Hematopoietic multipotent progenitor cell treated with erythropoietin and hydrocortisone succinate and interleukin-3 and kit ligand, for 8 days (in vitro differentiated cells): ENCODE data around the gene CRYBG1.

Source experiments
- DNase-seq: peaks from one replicate; pipeline ENCODE4 v3.0.0-alpha.2; 2015

Gene CRYBG1

DNA sequence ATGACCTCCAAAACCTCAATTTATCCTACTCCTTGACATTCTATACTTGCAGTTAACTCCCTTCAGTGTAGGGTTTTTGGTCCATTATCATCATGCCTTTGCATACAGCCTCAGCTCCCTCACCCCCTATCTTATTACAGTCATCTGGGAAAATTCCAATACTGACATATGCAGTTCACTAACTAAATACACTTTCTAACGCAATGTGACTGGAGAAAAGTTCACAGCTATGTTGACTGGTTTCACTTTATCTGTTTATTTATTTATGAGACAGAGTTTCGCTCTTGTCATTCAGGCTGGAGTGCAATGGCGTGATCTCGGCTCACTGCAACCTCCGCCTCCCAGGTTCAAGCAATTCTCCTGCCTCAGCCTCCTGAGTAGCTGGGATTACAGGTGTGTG is 64.9 kb downstream of the CRYBG1 start:
- DNase-seq: no peak

DNA sequence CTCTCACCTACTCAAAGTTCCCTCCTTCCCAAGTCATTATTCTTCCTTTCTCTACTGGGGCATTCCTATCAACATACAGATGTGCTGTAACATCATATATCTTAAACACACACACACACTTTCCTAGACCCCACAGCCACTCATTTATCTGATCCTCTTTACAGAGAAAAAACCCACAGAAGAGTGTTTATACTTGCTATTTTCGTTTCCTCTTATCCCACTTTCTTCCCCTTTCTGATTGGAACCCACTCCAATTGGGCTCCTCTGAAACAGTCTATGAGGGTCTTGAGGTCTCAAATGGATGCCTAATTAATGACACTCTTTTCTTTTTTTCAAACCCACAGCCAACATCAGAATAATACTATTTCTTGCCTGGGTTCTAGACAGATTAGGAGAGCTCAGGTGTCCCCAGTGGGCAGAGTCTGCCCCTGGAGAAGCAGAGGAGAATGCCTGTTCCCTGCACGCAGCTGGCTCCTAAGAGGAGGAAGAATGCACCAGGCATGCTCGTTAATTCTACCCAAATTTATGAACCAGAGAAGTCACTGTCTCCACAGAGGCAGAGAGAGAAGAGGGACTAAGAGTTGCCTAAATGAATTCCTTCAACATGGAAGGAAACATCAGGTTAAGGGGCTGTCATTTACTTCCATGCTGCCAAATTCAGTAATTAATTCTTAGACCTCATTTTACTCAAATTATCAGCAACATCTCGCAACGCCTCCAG is 65.9 kb downstream of the CRYBG1 start:
- no peak for DNase-seq

DNA sequence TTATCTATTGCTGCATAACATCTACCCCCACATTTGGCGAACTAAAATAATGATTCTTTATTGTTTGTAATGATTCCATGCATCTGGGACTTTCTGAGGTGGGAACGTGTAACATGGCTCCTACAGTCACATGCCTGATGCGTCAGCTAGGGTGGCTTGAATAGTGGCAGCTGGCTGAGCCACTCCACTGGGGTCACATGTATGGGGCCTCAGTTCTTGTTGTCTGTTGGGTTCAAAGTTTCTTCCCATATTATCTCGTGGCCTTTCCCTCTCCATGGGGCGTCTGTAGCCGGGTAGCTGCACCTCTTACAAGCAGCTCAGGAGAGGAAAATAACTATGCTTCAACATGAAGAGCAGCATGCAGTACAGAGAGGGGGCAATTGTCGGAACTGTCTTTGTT is 69.9 kb downstream of the CRYBG1 start:
- DNase-seq: no peak

DNA sequence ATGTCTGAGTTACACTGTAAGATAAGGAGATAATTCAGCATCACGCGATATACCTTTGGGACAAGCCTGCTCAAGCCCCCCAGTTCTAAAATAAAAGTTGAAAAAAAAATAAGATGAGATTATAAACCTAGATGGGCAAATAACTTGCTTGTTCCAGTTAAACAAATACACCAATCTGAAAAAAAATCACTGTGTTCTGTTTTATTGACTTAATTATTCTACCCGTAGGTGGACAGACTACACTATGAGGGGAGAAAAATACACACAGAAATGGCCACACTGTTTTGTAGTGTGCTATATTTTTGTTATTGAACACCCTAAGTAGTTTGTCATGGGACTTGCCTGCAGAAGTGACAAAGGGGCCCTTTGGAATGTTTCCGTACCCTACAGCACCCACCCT is 70.9 kb downstream of the CRYBG1 start:
- DNase-seq: no peak

DNA sequence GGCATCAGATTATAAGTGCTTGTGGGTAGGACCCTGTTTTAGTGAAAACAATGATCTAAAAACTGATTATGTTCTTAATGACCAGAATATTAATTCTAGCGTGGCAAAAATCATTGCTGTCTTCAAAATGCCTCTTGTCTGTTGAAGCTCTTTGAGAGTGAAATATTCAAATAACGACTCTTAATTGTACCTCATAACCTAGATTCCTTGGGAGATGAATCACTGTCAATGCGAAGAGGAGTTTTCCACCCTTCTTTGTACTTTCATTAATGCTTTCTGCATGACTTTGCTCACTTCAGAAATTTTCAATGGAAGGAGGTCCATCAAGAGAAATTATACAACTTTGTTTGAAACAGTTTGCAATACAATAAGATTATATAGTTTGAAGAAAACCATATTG is 71.5 kb downstream of the CRYBG1 start:
- DNase-seq: no peak

DNA sequence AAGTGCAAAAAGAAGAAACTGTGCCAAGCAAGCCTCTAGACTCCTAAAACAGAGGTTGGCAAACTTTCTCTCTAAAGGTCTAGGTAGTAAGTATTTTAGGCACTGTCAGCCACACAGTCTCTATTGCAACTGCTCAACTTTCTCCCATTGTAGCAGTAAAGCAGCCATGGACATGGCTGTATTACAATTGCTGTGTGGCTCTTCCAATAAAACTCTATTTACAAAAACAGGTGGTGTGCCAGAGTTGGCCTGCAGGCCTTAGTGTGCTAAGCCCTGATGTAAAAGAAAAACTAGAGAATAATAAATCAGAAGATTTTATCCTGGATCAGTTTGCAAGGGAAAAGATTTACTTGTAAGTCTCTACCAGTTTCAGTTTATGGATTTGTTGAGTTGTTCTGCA is 74.0 kb downstream of the CRYBG1 start:
- DNase-seq: no peak

DNA sequence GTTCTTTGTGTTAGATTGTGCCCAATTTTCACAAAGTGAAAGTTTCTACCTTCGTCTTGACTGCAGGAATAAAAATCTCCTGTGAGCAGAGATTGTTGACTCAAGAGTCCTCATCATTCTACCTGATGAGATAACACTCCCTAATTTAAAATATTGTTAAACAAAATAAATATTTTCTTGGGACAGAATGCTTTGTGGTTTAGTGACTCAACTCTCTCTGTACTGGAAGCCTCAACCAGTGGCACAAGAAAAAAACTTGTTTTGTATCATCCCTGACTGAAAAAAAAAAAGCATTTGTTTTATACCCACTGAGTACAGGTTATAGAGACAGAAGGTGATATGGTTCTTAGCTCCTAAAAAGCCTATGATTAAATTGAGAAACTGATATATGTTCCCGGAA is 78.9 kb downstream of the CRYBG1 start:
- no peak for DNase-seq

DNA sequence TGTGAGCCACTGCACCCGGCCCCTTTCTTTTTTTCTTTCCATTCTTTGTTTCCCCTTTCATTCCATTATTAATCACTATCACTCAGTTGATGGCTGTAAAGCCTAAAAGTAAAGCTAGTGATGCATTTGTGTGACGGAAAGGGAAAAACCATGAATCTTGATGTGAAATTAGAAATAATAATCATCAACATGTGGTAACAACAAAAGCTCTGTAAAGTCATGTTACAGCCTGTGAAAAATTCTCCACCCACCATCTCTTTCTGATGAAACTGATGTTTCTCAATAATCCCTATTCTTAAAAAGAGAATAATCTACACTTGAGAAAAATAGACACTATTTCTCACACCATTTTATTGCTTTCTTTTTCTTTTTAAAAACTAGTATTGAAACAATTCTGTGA is 80.0 kb downstream of the CRYBG1 start:
- no peak for DNase-seq

DNA sequence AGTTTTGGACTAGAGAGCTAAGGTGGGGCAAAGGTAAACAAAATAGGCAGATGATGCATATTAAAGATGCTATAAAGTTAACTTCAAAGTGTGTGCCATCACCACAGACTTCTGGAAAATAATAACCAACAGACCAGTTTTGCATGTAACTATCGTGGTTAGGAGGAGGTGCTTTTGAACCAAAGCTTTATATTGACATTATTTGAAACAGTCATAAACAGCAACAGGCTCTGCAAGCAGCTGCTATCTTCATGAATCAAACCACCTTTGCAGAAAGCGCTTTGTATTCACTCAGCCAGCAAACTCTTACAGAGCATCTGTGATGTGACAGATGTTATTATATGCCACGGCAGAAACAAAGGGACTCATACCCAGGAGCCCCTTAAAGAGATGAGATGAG is 81.9 kb downstream of the CRYBG1 start:
- DNase-seq: no peak

DNA sequence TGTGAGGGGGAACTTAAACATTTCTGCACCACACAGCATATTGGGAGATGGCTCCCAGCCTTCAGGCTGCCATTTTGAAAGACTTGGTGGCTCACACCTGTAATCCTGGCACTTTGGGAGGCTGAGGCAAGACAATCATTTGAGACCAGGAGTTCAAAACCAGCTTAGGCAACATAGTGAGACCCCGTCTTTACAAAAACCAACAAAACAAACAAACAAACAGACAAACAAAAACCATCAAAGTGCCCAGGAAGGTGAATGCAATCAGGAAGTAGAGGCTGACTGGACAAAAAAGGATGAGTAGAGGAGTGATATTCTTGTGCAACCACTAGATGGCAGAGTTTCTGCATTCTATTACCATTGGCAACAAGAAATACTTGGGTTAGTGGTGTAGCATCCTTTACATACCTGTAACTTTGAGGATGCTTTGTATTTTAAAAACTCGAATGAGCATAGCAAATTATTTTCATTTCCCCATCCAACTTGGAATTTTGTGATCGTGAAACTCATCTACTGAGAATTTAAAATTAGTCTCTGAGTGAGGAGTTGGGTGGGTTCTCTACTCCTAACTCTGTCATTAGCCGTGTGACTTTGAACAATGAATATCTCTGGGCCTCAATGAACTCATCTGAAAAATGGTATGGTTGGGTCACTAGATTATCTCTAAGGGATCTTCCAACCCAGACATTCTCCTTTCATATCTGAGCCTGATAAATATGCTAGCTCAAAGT is 84.4 kb downstream of the CRYBG1 start:
- peak; percentile 76 for DNase-seq

DNA sequence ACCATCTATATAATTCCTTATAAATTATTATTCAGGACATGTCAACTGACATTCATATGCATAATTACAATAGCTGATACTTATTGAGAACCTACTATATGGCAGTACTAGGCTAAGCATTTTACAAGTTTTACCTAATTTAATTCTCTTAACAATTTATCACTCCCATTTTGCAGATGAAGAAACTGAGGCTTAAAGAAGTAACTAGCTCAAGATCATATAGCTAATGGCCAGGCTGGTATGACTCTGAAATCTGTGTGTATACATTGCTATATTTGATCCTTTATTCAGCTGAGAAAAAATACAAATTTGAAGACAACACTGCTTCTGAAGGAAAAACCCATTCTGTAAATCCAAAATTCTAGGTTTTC is 85.0 kb downstream of the CRYBG1 start:
- DNase-seq: no peak

DNA sequence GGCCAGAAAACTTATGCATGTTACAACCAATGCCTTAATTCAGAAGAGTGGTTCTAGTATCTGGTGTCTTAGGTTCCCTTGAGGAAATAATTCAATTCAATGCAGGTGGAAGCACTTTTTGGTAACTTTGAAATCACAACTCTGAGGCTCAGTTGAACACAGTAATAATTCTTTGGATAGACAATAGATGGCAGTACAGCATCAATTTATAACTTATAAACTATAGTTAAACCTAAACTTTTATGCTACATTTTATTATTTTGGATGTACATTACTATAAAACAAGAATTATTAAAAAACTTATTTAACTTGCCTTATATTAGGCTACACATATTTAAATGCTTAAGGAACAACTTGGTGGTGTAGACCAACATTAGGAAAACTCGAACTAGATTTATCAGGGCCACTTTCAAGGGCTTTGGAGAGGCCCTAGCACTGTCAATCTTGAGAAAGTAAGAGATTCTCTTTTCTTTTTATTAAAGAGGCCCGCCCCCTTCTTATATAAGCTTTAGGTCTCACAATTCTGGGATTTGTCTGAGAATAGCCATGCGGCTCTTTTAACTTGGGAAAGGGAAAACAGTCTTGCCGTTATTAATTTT is 85.9 kb downstream of the CRYBG1 start:
- DNase-seq: peak; percentile 40

DNA sequence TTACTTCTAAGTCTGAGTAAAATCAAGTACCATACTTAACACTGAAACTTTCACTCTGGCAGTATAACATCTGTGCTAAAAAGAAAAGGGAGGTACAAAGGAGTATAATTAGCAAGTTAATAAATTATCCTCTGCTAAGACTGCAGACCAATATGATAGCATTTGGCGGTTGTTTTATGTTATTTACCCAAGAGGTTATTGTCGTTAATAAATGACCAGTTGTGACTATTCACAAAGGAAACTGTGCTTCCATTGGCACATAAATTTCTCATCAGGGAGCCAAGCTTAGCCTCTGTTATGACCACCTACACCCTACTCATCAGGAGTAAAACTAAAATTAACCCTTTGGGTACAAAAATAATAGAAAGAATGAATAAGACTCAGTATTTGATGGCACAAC is 86.5 kb downstream of the CRYBG1 start:
- DNase-seq: no peak

DNA sequence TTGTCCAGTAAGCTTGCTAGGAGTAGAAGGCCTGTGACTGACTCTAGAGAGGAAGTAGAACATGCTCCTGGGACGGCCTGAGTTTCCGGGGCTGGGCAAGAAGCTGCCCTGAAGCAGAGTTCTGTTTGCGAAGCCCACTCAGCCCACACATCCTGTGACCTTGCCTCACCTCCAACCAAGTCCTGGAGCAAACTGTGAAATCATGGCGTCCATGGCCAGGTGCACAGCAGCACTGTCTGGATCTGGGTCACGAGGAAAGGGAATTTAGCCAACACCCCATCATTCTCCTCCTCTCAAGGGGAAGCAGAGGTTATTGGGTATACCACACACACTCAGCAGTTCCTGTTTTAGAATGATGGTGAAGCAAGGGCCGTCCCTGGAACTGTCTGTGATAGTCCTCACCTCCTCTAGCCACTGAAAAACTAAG is 87.5 kb downstream of the CRYBG1 start:
- peak; percentile 16 for DNase-seq

DNA sequence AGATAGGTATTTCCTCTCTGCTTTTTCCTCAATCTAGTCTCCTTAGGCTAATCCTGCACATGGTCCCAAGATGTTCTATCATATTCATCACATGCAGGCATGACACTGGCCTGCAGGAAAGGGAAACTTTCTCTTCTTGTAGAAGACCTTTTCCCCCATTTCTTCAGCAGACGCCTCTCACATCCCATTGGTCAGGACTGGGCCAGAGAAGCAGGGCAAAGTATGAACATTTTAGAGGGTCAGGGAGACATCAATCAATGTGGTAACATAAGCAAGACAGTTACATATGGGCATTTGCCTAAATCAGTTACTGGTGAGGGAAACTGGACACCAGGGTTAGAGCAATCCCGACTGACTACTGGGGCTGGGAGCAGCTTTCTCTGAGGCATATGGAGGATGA is 90.1 kb downstream of the CRYBG1 start:
- DNase-seq: no peak

DNA sequence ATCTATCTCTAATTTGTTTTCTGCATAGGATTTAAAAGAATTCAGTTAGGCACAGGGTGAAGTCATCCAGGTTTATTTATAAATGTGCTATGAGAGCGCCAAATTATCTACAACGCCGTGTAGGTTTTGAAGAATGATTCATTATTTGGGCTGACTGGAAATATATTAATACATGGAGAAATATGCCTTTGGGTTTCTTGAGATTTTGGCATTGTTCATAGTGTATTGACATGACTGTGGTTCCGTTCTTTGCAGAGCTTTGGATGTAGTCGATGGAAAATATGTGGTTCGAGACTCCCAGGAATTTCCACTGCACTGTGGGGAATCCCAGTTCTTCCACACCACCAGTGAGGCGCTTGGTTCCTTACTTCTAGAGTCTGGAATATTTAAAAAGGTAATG is 90.9 kb downstream of the CRYBG1 start:
- DNase-seq: no peak

DNA sequence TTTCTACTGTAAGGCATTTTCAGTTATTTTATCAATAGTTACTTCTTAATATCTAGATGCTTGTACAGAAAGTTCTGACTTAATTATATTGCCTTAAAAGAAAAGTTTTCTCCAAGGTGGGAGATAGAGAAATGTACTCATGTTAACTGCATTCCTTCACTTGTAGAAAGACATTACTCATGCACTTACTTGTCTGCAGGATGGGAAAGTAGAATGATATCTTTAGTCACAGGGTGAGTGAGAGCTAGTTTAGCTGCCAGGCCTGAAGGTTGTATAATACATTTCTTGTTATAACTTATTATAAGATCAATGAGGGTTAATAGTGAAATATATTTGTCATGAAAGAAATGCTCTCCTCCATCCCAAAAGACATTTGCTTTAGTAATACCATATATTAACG is 92.1 kb downstream of the CRYBG1 start:
- DNase-seq: no peak

DNA sequence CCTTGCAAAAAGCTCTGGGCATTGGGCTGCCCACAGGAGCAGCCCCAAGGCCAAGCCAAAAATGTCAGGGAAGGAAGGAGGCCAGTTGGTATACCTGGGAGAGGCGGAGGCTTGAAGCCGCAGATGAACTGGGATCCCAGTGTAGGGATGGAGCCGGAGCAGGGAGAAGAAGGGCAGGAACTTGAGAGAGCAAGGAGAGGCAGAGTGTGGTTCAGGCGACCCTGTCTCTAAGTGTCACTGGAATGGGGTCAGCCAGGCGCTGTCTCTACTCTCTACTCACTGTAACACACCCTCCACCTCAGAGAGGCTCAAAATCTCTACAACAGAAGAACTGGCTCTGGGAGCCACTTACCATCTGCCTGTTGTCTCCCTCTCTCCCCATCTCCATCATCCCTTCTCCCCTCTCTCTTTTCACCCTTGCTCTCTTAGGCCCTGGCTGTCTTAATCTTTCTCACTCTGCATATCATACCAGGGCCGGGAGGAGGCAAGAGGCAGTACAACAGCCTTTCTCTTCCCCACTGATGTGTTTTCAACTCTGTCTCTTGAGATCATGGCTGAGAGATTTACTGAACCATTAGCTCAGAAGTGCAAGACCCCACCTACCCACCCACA is 93.3 kb downstream of the CRYBG1 start:
- DNase-seq: no peak

DNA sequence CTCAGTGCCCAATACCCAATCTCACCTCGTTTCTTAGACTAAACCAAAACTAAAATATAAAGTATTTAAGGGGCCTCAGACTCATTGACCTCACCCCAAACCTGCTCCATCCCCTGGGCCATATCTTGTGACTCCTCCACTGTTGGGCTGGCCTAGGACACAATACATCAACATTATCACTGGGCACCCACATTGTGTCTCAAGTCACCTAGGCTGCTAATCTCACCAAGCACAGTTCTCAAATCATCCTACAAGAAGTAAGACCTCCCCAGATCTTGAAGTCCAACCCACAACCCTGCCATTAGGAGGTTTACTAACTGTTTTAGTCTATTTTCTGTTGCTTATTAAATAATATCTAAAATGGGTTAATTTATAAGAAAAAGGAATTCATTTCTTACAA is 96.2 kb downstream of the CRYBG1 start:
- peak; percentile 78 for DNase-seq

DNA sequence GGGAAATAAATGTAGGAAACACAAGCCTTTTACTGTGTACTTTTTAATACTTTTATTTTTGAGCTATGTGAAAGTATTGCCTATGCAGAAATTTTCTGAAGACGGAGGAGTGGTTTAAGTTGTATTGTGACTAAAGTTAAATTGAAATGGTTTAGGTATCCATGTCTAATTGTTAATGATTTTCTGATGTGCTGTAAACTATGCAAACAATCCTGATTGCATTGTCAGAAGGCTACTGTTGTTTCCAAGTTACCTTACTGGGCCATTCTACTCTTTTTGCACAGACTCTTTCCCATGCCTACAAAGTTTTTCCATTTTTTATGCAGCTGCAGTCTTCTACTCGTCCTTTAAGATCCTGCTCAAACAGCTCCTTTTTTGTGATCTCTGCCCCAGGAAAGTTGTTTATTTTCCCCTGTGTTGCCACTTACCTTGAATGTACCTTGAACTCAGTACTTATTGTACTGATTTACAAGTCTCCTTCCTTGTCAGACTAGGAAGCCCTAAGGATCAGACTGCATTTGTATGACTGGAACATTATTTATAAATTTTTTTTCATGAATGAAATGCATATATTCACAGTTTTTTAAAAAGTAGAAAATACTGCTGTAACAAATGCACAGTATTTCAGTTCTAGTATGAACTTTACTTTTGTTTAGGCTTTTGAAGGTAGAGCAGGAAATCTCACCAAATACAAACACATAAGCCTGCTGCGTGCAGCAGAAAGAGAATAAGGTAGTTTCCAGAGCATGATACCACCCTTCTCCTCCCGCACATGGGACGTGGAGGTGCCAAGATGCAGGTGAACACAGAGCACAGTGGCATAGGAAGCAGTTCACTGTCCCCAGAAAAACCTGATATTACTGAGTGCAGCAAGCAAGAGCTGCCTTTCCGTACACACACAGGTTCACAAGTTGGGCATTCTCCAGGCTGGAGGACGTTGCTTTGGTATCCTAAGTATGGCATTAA is 97.8 kb downstream of the CRYBG1 start:
- no peak for DNase-seq

DNA sequence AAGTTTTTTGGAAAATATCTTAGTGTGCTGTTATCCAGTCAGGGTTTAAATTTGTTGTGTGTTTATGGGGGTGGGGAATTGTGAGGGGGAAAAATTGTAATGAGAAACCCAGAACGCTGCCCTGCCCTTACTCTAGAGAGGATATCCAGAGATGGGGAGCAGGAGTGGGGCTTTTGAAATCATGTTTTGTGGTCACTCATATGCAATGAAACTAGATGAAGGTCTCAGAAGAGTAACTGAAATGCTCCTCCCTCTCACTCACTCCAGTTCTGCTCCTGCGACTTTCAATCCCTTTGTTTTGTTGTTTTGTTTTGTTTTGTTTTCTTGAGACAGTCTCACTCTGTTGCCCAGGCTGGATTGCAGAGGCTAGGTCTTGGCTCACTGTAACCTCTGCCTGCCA is 100.0 kb downstream of the CRYBG1 start:
- no peak for DNase-seq

DNA sequence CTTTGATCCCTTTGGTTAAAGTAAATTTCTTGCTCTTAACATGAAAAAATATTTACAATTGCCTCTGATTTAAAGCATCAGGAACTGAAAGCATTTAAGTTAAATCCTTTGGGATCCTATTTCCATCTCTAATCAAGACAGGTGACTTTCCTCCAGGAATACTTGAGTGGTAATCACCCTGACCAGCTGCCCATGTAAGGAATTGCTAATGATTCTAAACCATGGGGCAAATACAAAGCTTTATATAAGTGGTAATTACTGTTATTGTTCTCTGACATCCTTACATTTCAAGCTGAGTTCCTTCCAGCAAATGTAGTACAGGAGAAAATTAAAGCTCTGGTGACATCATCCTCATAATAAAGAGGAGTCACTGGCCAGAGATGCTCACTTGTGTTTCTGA is 100.6 kb downstream of the CRYBG1 start:
- no peak for DNase-seq
